ENCODE results near the gene JAM2.
A peak's percentile ranks its signal among the peaks of the same experiment; 100 is the strongest.

The JAM2 gene

GRCh38 chr21:25733859-25734653 lies 95.0 kb downstream of the JAM2 start:
- no peak for DNase-seq (ENCODE audit: extremely low read depth, insufficient read length)
- peak overlapping the region; percentile 81 for H3K4me3 ChIP-seq (replicated peaks; ENCODE audit: low read depth, low read length)
- no peak for TF ChIP-seq CTCF (IDR thresholded peaks at IDR 0.05; ENCODE audit: insufficient read depth, low read length, poor library complexity, severe bottlenecking)

GRCh38 chr21:25734654-25734903 lies 95.5 kb downstream of the JAM2 start:
- no peak for TF ChIP-seq CTCF (IDR thresholded peaks at IDR 0.05; ENCODE audit: insufficient read depth, low read length, poor library complexity, severe bottlenecking)
- DNase-seq (ENCODE audit: extremely low read depth, insufficient read length): no peak
- H3K36me3 ChIP-seq (ENCODE audit: control insufficient read depth, insufficient read depth, low read length): no peaks in the 10 kb centered on the region; the same call in none of the 2 replicates
- no peaks in the 10 kb centered on the region for H3K27me3 ChIP-seq (replicated peaks; ENCODE audit: control insufficient read depth, insufficient read depth, low read length)
- peak overlapping the region; percentile 81 for H3K4me3 ChIP-seq (replicated peaks; ENCODE audit: low read depth, low read length)

More at GRCh38 chr21:25733859-25734653, 95.0 kb downstream of the JAM2 start:
- Histone ChIP-seq H3K36me3 (ENCODE audit: control insufficient read depth, insufficient read depth, low read length) (no peaks in the 10 kb centered on the region; the same call in none of the 2 replicates), H3K27me3 (replicated peaks; ENCODE audit: control insufficient read depth, insufficient read depth, low read length) (no peaks in the 10 kb centered on the region)

- no peak for TF ChIP-seq CTCF (IDR thresholded peaks at IDR 0.05; ENCODE audit: insufficient read depth, low read length, poor library complexity, severe bottlenecking)
- no peaks in the 10 kb centered on the region; the same call in none of the 2 replicates for H3K36me3 ChIP-seq (ENCODE audit: control insufficient read depth, insufficient read depth, low read length)
Observed at GRCh38 chr21:25734904-25735645, 96.0 kb downstream of the JAM2 start, which contains the start of the genes ATP5PF and GABPA. TSS of gene ATP5PF (minus strand) at chr21:25734904. CDS start at chr21:25729794, 5,110 bp downstream. TSS of gene GABPA (plus strand) at chr21:25734972. CDS start at chr21:25741599, 6,627 bp downstream.

GRCh38 chr21:25735646-25736597 lies 96.9 kb downstream of the JAM2 start:
- TF ChIP-seq CTCF (IDR thresholded peaks at IDR 0.05; ENCODE audit: insufficient read depth, low read length, poor library complexity, severe bottlenecking): no peak
- DNase-seq (ENCODE audit: extremely low read depth, insufficient read length): no peak
- peak overlapping the region; percentile 97 for H3K4me3 ChIP-seq (replicated peaks; ENCODE audit: low read depth, low read length)
- no peaks in the 10 kb centered on the region; the same call in 1 of the 2 replicates for H3K36me3 ChIP-seq (ENCODE audit: control insufficient read depth, insufficient read depth, low read length)
- no peaks in the 10 kb centered on the region for H3K27me3 ChIP-seq (replicated peaks; ENCODE audit: control insufficient read depth, insufficient read depth, low read length)

More at GRCh38 chr21:25734904-25735645, 96.0 kb downstream of the JAM2 start, which contains the start of the genes ATP5PF and GABPA:
- Histone ChIP-seq H3K4me3 (replicated peaks; ENCODE audit: low read depth, low read length) (peak within 1 kb of the TSS; percentile 97), H3K27me3 (replicated peaks; ENCODE audit: control insufficient read depth, insufficient read depth, low read length) (no peaks in the 10 kb centered on the region)
- peak; percentile 98 for DNase-seq (ENCODE audit: extremely low read depth, insufficient read length)

- no peak for TF ChIP-seq CTCF (IDR thresholded peaks at IDR 0.05; ENCODE audit: insufficient read depth, low read length, poor library complexity, severe bottlenecking)
- Histone ChIP-seq H3K36me3 (ENCODE audit: control insufficient read depth, insufficient read depth, low read length) (no peaks in the 10 kb centered on the region), H3K27me3 (replicated peaks; ENCODE audit: control insufficient read depth, insufficient read depth, low read length) (no peaks in the 10 kb centered on the region), H3K4me3 (replicated peaks; ENCODE audit: low read depth, low read length) (no peak overlapping the region)
- DNase-seq (ENCODE audit: extremely low read depth, insufficient read length): no peak
Observed at GRCh38 chr21:25737421-25737820, 98.4 kb downstream of the JAM2 start.

All from GM06990 (cell line).